ENCODE measurements around the gene PTPN4. TPM values are rescaled to one million over a fixed set of nuclear protein-coding genes. Genes with fewer than 3 reads are reported as not detected.

Gene PTPN4
- total RNA-seq, 2 experiments from 2014 or later, result 49.3 to 50.6 TPM

GRCh38 chr2:119809339-119810048 is 49.8 kb downstream of the PTPN4 start:
- CTCF ChIA-PET (ENCODE audit: unreplicated experiment), result no interaction called here
- no peak overlapping the region for H3K4me2 ChIP-seq (ENCODE audit: low read length)
- TF ChIP-seq EZH2phosphoT487 (IDR thresholded peaks at IDR 0.05; ENCODE audit: borderline replicate concordance, low read depth, low read length), result no peak
- no peak for TF ChIP-seq CTCF (conservative IDR thresholded peaks at IDR 0.05; ENCODE audit: low read length)

DNA sequence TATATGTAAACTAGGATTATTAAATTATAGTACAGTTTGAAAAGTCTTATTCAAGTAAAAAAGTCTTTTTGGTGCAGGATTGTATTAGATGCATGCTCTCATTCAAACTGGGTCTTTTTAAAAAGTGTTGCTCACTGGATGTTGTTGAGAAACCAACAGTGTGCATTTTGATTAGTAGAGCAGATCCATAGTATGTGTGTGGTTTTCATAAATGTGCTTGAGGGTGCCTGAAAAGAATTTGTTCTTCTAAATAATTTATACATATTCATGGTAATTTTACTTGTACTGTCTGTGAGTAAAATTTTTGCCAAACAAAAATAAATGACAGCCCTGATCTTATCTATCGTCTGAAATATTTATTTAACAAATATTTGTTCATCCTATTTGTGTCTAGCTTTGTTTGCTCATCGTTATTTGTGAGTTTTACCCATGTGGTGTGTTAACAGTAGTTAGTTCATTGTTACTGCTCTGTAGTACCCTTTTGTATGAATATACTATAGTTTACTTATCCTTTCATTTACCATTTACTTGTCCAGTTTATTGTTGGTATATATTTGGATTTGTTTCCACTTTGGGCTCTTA is 50.4 kb downstream of the PTPN4 start:
- CTCF ChIA-PET (ENCODE audit: unreplicated experiment), result no interaction called here
- H3K9me3 ChIP-seq (ENCODE audit: low read length), result no peaks in the 10 kb centered on the region
- peaks cover 9% of the 10 kb centered on the region; the same call in 1 of the 2 replicates for H3K36me3 ChIP-seq (ENCODE audit: insufficient read depth, low read length)
- no peaks in the 10 kb centered on the region for H3K79me2 ChIP-seq (ENCODE audit: insufficient read depth, low read depth, low read length)
- no peak overlapping the region for H3K4me2 ChIP-seq (ENCODE audit: low read length)
- intact Hi-C loops (cut with micrococcal nuclease; ENCODE audit: unreplicated experiment), result no loop called here
- H3K4me3 ChIP-seq (ENCODE audit: low read depth, low read length, poor library complexity, severe bottlenecking), result no peak overlapping the region
- TF ChIP-seq EZH2phosphoT487 (IDR thresholded peaks at IDR 0.05; ENCODE audit: borderline replicate concordance, low read depth, low read length) (no peak), CTCF (conservative IDR thresholded peaks at IDR 0.05; ENCODE audit: low read length) (no peak)
- H3K4me1 ChIP-seq (ENCODE audit: insufficient read depth, low read length, poor library complexity, severe bottlenecking), result no peaks in the 10 kb centered on the region
- DNase-seq (ENCODE audit: low spot score), result no peak
- no peaks in the 10 kb centered on the region for H3K9me2 ChIP-seq (ENCODE audit: insufficient read depth, low read length)
- H3K27ac ChIP-seq (ENCODE audit: low read depth, low read length, poor library complexity, severe bottlenecking), result no peak overlapping the region
- H2AFZ ChIP-seq (ENCODE audit: low read length), result no peak overlapping the region
- BruUV-seq (replicated peaks), result no TSS peak
- no peaks in the 10 kb centered on the region for H4K20me1 ChIP-seq (ENCODE audit: insufficient read depth, low read length)
- POLR2A ChIA-PET, result no interaction called here

More at GRCh38 chr2:119809339-119810048, 49.8 kb downstream of the PTPN4 start:
- Histone ChIP-seq H3K27ac (ENCODE audit: low read depth, low read length, poor library complexity, severe bottlenecking) (no peak overlapping the region), H2AFZ (ENCODE audit: low read length) (no peak overlapping the region), H3K4me1 (ENCODE audit: insufficient read depth, low read length, poor library complexity, severe bottlenecking) (no peaks in the 10 kb centered on the region), H3K9me3 (ENCODE audit: low read length) (no peaks in the 10 kb centered on the region), H3K36me3 (ENCODE audit: insufficient read depth, low read length) (peaks cover 9% of the 10 kb centered on the region; the same call in 1 of the 2 replicates), H3K4me3 (ENCODE audit: low read depth, low read length, poor library complexity, severe bottlenecking) (no peak overlapping the region), H4K20me1 (ENCODE audit: insufficient read depth, low read length) (no peaks in the 10 kb centered on the region), H3K9me2 (ENCODE audit: insufficient read depth, low read length) (no peaks in the 10 kb centered on the region), H3K79me2 (ENCODE audit: insufficient read depth, low read depth, low read length) (no peaks in the 10 kb centered on the region)
- intact Hi-C loops (cut with micrococcal nuclease; ENCODE audit: unreplicated experiment), result no loop called here
- POLR2A ChIA-PET, result no interaction called here
- no peak for DNase-seq (ENCODE audit: low spot score)
- BruUV-seq (replicated peaks), result no TSS peak

DNA sequence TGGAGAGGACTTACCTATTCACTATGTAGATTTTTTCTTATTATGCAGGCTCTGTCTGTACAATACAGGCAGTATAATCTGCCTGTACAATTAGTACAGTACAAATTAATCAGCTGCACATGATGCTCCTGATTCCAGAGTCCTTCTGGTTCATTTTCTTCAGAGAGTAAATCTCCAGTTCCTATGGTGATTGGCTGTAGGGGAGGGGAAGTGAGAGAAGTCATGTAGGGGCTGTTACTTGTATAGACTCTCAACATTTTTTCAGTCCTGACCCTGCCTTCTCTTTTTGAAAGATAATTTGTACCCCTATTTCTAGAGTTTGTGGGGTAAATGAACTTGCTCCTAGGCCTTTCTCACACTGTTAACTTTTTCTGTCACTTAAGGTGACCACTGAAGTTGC is 54.5 kb downstream of the PTPN4 start:
- POLR2A ChIA-PET, result no interaction called here
- Histone ChIP-seq H4K20me1 (ENCODE audit: insufficient read depth, low read length) (no peaks in the 10 kb centered on the region), H3K4me1 (ENCODE audit: insufficient read depth, low read length, poor library complexity, severe bottlenecking) (no peaks in the 10 kb centered on the region), H3K27ac (ENCODE audit: low read depth, low read length, poor library complexity, severe bottlenecking) (no peak overlapping the region), H3K9me2 (ENCODE audit: insufficient read depth, low read length) (no peaks in the 10 kb centered on the region), H3K79me2 (ENCODE audit: insufficient read depth, low read depth, low read length) (no peaks in the 10 kb centered on the region), H3K4me2 (ENCODE audit: low read length) (no peak overlapping the region), H3K9me3 (ENCODE audit: low read length) (no peaks in the 10 kb centered on the region; the same call in 1 of the 2 replicates), H3K36me3 (ENCODE audit: insufficient read depth, low read length) (peaks cover 15% of the 10 kb centered on the region; the same call in 1 of the 2 replicates), H3K4me3 (ENCODE audit: low read depth, low read length, poor library complexity, severe bottlenecking) (no peak overlapping the region), H2AFZ (ENCODE audit: low read length) (no peak overlapping the region)
- CTCF ChIA-PET (ENCODE audit: unreplicated experiment), result no interaction called here
- intact Hi-C loops (cut with micrococcal nuclease; ENCODE audit: unreplicated experiment), result no loop called here
- TF ChIP-seq CTCF (conservative IDR thresholded peaks at IDR 0.05; ENCODE audit: low read length), result no peak
- no peak for TF ChIP-seq EZH2phosphoT487 (IDR thresholded peaks at IDR 0.05; ENCODE audit: borderline replicate concordance, low read depth, low read length)
- no TSS peak for BruUV-seq (replicated peaks)
- no peak for DNase-seq (ENCODE audit: low spot score)

Data from OCI-LY7 (cell line).